SK-N-SH (cell line): ENCODE measurements around the gene RTF2. TPM values are rescaled to one million over a fixed set of nuclear protein-coding genes. Genes with fewer than 3 reads are reported as not detected.

ENCODE experiments used
- CTCF ChIA-PET: fragments of 300-600, 350-600 bp; formaldehyde crosslinking; extraction: SDS; loops from one replicate; lab custom pipeline; 2021; lab: Yijun Ruan, JAX
- POLR2A ChIA-PET: fragments of 350-600 bp; sonication (Branson Sonifier 250); formaldehyde crosslinking; extraction: SDS; loops from one replicate; lab custom pipeline; 2020; ENCODE audit warnings: antibody characterized with exemption, inconsistent platforms; lab: Yijun Ruan, JAX
- DNase-seq: peaks from one replicate; pipeline ENCODE4 v3.0.0; 2012
- H2AFZ ChIP-seq: fragments of 200-600 bp; sonication (generic); 2 replicates; pipeline ENCODE4 v1.8.1; 2016; ENCODE audit warnings: antibody characterized with exemption, mild to moderate bottlenecking, low read depth
- H3F3A ChIP-seq: fragments of 200-600 bp; sonication (generic); replicated peaks from 2 replicates; pipeline ENCODE3; 2016; ENCODE audit warnings: antibody characterized with exemption, mild to moderate bottlenecking; ENCODE audit not compliant: insufficient read depth
- H3K27ac ChIP-seq, 2 experiments: fragments of 200-500 bp in 1 of 2; fragments of 200-600 bp in 1 of 2; sonication (Bioruptor generic) in 1 of 2; sonication (generic), shearing (Covaris generic) in 1 of 2; 2 replicates each; pipeline versions ENCODE4 v1.5.1 to v1.6.1; 2014 to 2016; ENCODE audit warnings: low read depth in 2 of 2, inconsistent platforms in 1 of 2, low read length in 1 of 2, mild to moderate bottlenecking in 1 of 2, mixed read lengths in 1 of 2
- H3K27me3 ChIP-seq: fragments of 200-600 bp; sonication (generic), shearing (Covaris generic); 2 replicates; pipeline ENCODE4 v1.6.1; 2016; ENCODE audit warnings: mixed run types; ENCODE audit not compliant: insufficient read depth
- H3K36me3 ChIP-seq, 2 experiments: fragments of 200-500 bp in 1 of 2; fragments of 200-600 bp in 1 of 2; sonication (Bioruptor generic) in 1 of 2; sonication (generic) in 1 of 2; replicated peaks in 1 of 2; 2 replicates each; pipeline versions ENCODE3 to v1.5.1; 2014 to 2016; ENCODE audit warnings: low read length in 1 of 2, mild to moderate bottlenecking in 1 of 2; ENCODE audit not compliant: insufficient read depth in 2 of 2, control insufficient read depth in 1 of 2
- H3K4me1 ChIP-seq, 2 experiments: fragments of 200-500 bp in 1 of 2; fragments of 200-600 bp in 1 of 2; sonication (Bioruptor generic) in 1 of 2; sonication (generic), shearing (Covaris generic) in 1 of 2; 2 replicates each; pipeline versions ENCODE4 v1.5.1 to v1.6.1; 2014 to 2016; ENCODE audit warnings: low read depth in 1 of 2, low read length in 1 of 2, mixed run types in 1 of 2; ENCODE audit not compliant: insufficient read depth in 2 of 2, control insufficient read depth in 1 of 2
- H3K4me2 ChIP-seq: fragments of 200-600 bp; sonication (generic), shearing (Covaris generic); 2 replicates; pipeline ENCODE4 v1.6.1; 2017; ENCODE audit warnings: mixed run types
- H3K4me3 ChIP-seq, 2 experiments: fragments of 200-500 bp in 1 of 2; fragments of 200-600 bp in 1 of 2; sonication (Bioruptor generic) in 1 of 2; sonication (generic), shearing (Covaris generic) in 1 of 2; 2 replicates each; pipeline versions ENCODE4 v1.5.1 to v1.8.1; 2014 to 2016; ENCODE audit warnings: low read depth in 2 of 2, inconsistent platforms in 1 of 2, low read length in 1 of 2, mild to moderate bottlenecking in 1 of 2, mixed read lengths in 1 of 2, moderate library complexity in 1 of 2
- H3K79me2 ChIP-seq: fragments of 200-600 bp; sonication (generic); 2 replicates; pipeline ENCODE4 v1.8.1; 2017; ENCODE audit warnings: mild to moderate bottlenecking; ENCODE audit not compliant: insufficient read depth
- H3K9ac ChIP-seq: fragments of 200-600 bp; sonication (generic); 2 replicates; pipeline ENCODE4 v1.6.1; 2017; ENCODE audit warnings: mixed run types
- H3K9me2 ChIP-seq: fragments of 200-600 bp; sonication (generic); 2 replicates; pipeline ENCODE4 v1.6.1; 2017; ENCODE audit warnings: mixed run types
- H3K9me3 ChIP-seq: fragments of 200-600 bp; sonication (generic); 2 replicates; pipeline ENCODE4 v1.6.1; 2017; ENCODE audit warnings: mixed run types, mild to moderate bottlenecking, moderate library complexity
- H4K20me1 ChIP-seq: fragments of 200-600 bp; sonication (generic); 2 replicates; pipeline ENCODE4 v1.6.1; 2017; ENCODE audit warnings: mild to moderate bottlenecking, mixed run types; ENCODE audit not compliant: insufficient read depth
- CTCF ChIP-seq: fragments of 200-600 bp; sonication (generic); IDR thresholded peaks from 2 replicates; pipeline ENCODE4 v1.6.1; 2017; ENCODE audit warnings: antibody characterized with exemption, mild to moderate bottlenecking, moderate library complexity
- ELF1 ChIP-seq: IDR thresholded peaks from 2 replicates; pipeline ENCODE4 v1.4.0; 2012
- EP300 ChIP-seq, 2 experiments: IDR thresholded peaks; 2 replicates each; pipeline versions ENCODE4 v1.4.0 to v1.6.1; 2012; ENCODE audit warnings: borderline replicate concordance in 1 of 2, low read depth in 1 of 2, low read length in 1 of 2
- EZH2phosphoT487 ChIP-seq: fragments of 200-600 bp; sonication (generic); IDR thresholded peaks from 2 replicates; pipeline ENCODE4 v1.6.1; 2017; ENCODE audit warnings: low read depth, mixed run types, mild to moderate bottlenecking, antibody characterized with exemption, moderate library complexity, borderline replicate concordance
- FOSL2 ChIP-seq: IDR thresholded peaks from 2 replicates; pipeline ENCODE4 v1.4.0; 2012; ENCODE audit warnings: low read depth, mild to moderate bottlenecking, moderate library complexity, borderline replicate concordance
- FOXM1 ChIP-seq: IDR thresholded peaks from 2 replicates; pipeline ENCODE4 v1.4.0; 2012; ENCODE audit warnings: low read depth, mild to moderate bottlenecking
- GABPA ChIP-seq: IDR thresholded peaks from 2 replicates; pipeline ENCODE4 v1.4.0; 2012; ENCODE audit warnings: low read depth, mild to moderate bottlenecking
- IRF3 ChIP-seq: fragments of 150-350 bp; IDR thresholded peaks from 2 replicates; pipeline ENCODE4 v1.6.1; 2016; ENCODE audit warnings: mild to moderate bottlenecking, low read depth, low read length
- RAD21 ChIP-seq: IDR thresholded peaks from 2 replicates; pipeline ENCODE4 v1.6.1; 2012; ENCODE audit warnings: mild to moderate bottlenecking, low read length
- RCOR1 ChIP-seq: fragments of 150-350 bp; IDR thresholded peaks from 2 replicates; pipeline ENCODE4 v1.6.1; 2017; ENCODE audit warnings: antibody characterized with exemption, low read length
- REST ChIP-seq: IDR thresholded peaks from 2 replicates; pipeline ENCODE4 v1.6.1; 2012; ENCODE audit warnings: mild to moderate bottlenecking, low read depth, low read length, moderate library complexity
- SIN3A ChIP-seq: IDR thresholded peaks from 2 replicates; pipeline ENCODE4 v1.6.1; 2012; ENCODE audit warnings: low read depth, mild to moderate bottlenecking, low read length, moderate library complexity, borderline replicate concordance
- SMC3 ChIP-seq: IDR thresholded peaks from 2 replicates; pipeline ENCODE4 v1.6.1; 2012; ENCODE audit warnings: low read depth, low read length, improper control_type of control experiment
- TCF12 ChIP-seq: IDR thresholded peaks from 2 replicates; pipeline ENCODE4 v1.4.0; 2012
- USF1 ChIP-seq: IDR thresholded peaks from 2 replicates; pipeline ENCODE4 v1.4.0; 2012; ENCODE audit warnings: low read depth, borderline replicate concordance
- WGBS: methylation state at CpG from one replicate; pipeline ENCODE4 v1.1.6; 2017; ENCODE audit warnings: low lambda C conversion rate; 5-methylcytosine and 5-hydroxymethylcytosine counted together
- polyA plus RNA-seq, 3 experiments: library from polyadenylated mRNA; depleted of rRNA; stranded (reverse); fragments of >200 nt; gene quantifications; 2 replicates each; pipeline ENCODE4 v1.2.3, GENCODE V29; 2012

The RTF2 gene
- polyA plus RNA-seq, 1 of the 3 experiments (the other 2 are of a cell fraction), result 78.2 TPM

GRCh38 chr20:56430957-56431356 is 37.5 kb upstream of the RTF2 start:
- DNase-seq, result no peak
- H4K20me1 ChIP-seq, result no peaks in the 10 kb centered on the region
- CTCF ChIA-PET, result no interaction called here
- no peak overlapping the region for H3K27ac ChIP-seq
- H3K79me2 ChIP-seq, result no peaks in the 10 kb centered on the region
- no peak for TF ChIP-seq REST
- TF ChIP-seq USF1, result no peak
- no peak for TF ChIP-seq CTCF
- no peak for TF ChIP-seq FOSL2
- no peak for TF ChIP-seq RAD21
- TF ChIP-seq IRF3, result no peak
- no peak for TF ChIP-seq ELF1
- TF ChIP-seq SMC3, result no peak
- TF ChIP-seq TCF12, result no peak
- TF ChIP-seq GABPA, result no peak
- TF ChIP-seq RCOR1, result no peak
- no peak for TF ChIP-seq SIN3A
- TF ChIP-seq EZH2phosphoT487, result no peak
- TF ChIP-seq EP300 (IDR thresholded peaks at IDR 0.05; ENCODE audit: borderline replicate concordance in 1 of 2, low read depth in 1 of 2, low read length in 1 of 2), result no peak
- no peak for TF ChIP-seq FOXM1
- TF ChIP-seq, all 33 proteins: peak for 0
- Histone ChIP-seq H3F3A (no peaks in the 10 kb centered on the region), H3K4me1 (no peaks in the 10 kb centered on the region; a peak in 1 of 4 replicates), H3K4me2 (no peak overlapping the region), H3K9me2 (no peaks in the 10 kb centered on the region), H3K4me3 (no peak overlapping the region), H3K36me3 (no peaks in the 10 kb centered on the region), H2AFZ (no peak overlapping the region), H3K9me3 (no peaks in the 10 kb centered on the region), H3K9ac (no peak overlapping the region), H3K27me3 (no peaks in the 10 kb centered on the region)
- POLR2A ChIA-PET, result no interaction called here
- 58% methylated on average over 1 of the region's 1 CpG for WGBS
